ENCODE data around the gene RAB35. TPM values are rescaled to one million over a fixed set of nuclear protein-coding genes. Genes with fewer than 3 reads are reported as not detected.

RAB35 gene
- total RNA-seq, 1 donor from 2014 or later, result 44.4 TPM

DNA sequence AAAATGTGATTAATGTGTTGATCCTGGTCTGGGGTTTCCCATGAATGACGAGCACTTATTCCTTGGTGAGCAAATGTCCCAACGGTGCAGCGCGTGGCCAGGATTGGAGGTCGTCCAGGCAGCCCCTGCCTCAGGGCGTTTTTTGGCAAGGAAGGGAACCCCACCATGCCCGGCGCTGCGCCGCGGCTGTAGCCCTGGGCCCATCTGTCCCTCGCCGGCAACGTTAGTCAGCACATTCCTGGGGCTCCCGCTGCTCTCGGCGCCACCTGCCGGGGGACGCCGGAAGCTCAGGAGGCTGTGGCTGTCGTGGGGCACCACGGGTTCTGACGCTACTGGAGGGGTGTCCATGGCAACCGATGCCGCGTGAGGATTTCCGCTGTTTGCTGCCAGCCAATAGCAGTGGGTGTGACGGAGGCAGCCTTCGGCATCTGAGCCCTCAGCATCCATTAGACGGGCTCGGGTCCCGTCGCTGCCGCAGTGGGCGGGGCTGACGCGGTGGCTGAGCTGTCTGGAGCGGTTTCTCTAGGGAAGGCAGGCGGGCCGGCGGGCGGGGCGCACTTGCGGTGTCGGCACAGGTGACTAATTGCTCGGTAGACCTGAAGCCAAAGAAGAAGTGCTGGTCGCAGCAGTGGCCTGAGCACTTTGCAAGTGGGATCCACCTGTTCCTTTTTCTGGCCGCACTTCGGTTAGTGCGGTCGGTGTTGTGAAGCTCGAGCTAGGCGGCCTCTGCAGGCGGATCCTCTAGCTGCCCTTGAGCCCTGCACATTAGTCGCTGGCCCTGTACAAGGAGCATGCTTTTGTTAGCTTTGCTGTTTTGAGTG is 29.5 kb downstream of the RAB35 start:
- Mint-ChIP-seq H3K4me3 (ENCODE audit: unreplicated experiment) (peak overlapping the region; percentile 75), H3K36me3 (ENCODE audit: low read depth) (peaks cover 7% of the 10 kb centered on the region), H3K4me1 (ENCODE audit: low read depth) (peaks cover 25% of the 10 kb centered on the region), H3K27me3 (ENCODE audit: low read depth) (no peaks in the 10 kb centered on the region), H3K27ac (ENCODE audit: unreplicated experiment) (peak overlapping the region; percentile 95), H3K9me3 (ENCODE audit: low read depth) (no peaks in the 10 kb centered on the region)
- TF ChIP-seq, protein P1, sequence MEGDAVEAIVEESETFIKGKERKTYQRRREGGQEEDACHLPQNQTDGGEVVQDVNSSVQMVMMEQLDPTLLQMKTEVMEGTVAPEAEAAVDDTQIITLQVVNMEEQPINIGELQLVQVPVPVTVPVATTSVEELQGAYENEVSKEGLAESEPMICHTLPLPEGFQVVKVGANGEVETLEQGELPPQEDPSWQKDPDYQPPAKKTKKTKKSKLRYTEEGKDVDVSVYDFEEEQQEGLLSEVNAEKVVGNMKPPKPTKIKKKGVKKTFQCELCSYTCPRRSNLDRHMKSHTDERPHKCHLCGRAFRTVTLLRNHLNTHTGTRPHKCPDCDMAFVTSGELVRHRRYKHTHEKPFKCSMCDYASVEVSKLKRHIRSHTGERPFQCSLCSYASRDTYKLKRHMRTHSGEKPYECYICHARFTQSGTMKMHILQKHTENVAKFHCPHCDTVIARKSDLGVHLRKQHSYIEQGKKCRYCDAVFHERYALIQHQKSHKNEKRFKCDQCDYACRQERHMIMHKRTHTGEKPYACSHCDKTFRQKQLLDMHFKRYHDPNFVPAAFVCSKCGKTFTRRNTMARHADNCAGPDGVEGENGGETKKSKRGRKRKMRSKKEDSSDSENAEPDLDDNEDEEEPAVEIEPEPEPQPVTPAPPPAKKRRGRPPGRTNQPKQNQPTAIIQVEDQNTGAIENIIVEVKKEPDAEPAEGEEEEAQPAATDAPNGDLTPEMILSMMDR (IDR thresholded peaks at IDR 0.05), result peak; percentile 96
- peak; percentile 99 for DNase-seq (ENCODE audit: low spot score)

DNA sequence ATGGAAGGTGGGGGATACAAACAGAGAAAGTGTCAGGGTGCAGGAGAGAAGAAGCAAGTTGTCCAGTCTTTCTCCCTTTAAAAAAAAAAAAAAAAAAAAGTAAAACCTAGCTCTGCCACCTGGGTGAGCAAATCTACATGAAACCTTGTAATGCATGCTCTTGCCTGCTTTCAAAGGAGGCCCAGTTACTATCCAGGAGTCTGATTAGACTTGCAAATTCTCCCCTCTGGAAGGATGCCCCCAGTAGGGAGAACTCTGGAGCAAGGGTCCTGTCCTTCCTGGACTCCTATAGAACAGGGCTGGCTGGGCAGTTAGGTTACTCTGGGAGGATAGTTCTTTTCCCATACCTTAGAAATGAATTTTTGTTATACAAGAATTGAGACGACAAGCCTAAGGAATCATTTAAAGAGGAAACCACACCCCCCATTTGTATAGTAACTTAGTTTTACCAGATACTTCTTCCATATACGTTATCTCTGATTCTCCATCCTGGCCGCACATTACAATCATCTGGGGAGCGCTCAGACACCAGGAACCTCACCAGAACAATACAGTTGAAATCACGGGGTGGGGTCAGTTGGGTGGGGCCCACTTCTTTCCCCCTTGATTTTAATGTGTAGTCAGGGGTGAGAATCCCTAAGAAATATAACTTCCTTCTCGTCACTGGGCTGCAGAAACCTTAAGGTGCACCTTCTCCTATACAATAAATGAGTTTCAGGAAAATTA is 30.5 kb downstream of the RAB35 start:
- Mint-ChIP-seq H3K27ac (ENCODE audit: unreplicated experiment) (peak overlapping the region; percentile 95), H3K36me3 (ENCODE audit: low read depth) (peaks cover 3% of the 10 kb centered on the region), H3K4me1 (ENCODE audit: low read depth) (peaks cover 21% of the 10 kb centered on the region), H3K9me3 (ENCODE audit: low read depth) (no peaks in the 10 kb centered on the region), H3K4me3 (ENCODE audit: unreplicated experiment) (peak overlapping the region; percentile 75), H3K27me3 (ENCODE audit: low read depth) (no peaks in the 10 kb centered on the region)
- DNase-seq (ENCODE audit: low spot score), result peak; percentile 4
- TF ChIP-seq, protein P1 (IDR thresholded peaks at IDR 0.05), result no peak

DNA sequence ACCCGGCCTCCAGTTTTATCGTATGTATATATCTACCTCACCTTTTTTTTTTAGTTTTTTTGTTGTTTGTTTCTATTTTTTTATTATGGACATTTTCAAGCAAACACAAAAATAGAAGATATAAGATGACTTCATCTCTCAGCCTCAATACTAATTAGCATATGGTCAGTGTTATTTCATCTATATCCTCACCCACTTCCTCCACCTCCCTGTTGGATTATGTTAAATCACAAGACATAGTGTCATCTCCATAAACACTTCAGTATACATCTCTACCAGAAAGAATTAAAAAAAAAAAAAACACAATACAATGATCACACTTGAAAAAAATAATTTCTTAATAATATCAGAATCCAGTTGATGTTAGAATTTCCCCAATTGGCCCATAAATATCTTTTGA is 34.9 kb downstream of the RAB35 start:
- H3K36me3 Mint-ChIP-seq (ENCODE audit: low read depth), result peaks cover 1% of the 10 kb centered on the region
- H3K27me3 Mint-ChIP-seq (ENCODE audit: low read depth), result no peaks in the 10 kb centered on the region
- peaks cover 11% of the 10 kb centered on the region for H3K4me1 Mint-ChIP-seq (ENCODE audit: low read depth)
- H3K9me3 Mint-ChIP-seq (ENCODE audit: low read depth), result no peaks in the 10 kb centered on the region
- TF ChIP-seq, protein P1 (IDR thresholded peaks at IDR 0.05), result no peak
- no peak for DNase-seq (ENCODE audit: low spot score)
- no peak overlapping the region for H3K4me3 Mint-ChIP-seq (ENCODE audit: unreplicated experiment)
- no peak overlapping the region for H3K27ac Mint-ChIP-seq (ENCODE audit: unreplicated experiment)

DNA sequence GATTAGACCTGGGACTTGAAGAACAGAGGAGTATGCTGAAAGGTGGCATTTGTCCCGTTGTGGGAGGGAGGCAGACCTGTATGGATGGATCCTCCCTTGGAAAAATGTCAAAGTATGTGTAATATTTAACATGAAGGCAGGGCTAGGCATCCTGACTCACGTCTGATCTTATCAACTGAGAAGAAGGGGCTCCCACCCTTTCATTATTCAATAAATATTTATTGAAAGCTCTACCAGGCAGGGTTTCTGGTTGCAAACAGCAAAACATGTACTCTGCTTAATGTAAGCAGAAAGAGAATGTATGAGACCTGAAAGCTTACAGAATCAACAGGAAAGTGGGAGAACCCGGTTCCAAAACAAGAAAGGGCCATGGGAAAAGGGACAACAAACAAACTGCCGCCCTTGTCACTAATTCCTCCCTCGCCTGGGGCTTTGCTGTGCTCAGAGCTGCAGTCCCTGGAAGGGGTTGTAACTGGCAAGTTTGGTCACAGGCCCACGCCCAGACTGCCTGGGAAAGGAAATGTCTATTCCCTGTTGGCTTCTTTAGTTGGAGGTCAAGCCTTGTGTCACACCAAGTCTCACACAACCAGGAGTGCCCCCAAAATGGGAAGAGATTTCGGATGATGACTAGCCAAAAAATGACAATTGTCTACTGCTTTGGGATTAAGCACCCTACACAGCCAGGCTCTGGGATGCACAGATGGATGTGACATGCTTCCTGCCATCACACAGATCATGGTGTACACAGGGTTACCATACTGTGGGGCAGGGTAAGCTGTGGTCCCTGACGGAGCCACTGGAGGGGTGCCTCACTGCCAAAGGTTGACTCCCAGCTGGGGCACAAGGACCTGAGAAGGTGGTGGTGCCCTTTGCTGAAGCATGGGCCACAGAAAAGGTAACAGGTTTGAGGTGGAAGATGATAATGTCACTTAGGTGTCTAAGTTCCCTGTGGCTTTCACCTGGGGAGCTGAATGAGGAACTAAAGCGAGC is 36.8 kb downstream of the RAB35 start:
- no peak for DNase-seq (ENCODE audit: low spot score)
- Mint-ChIP-seq H3K9me3 (ENCODE audit: low read depth) (no peaks in the 10 kb centered on the region), H3K36me3 (ENCODE audit: low read depth) (no peaks in the 10 kb centered on the region), H3K27me3 (ENCODE audit: low read depth) (peaks cover 2% of the 10 kb centered on the region), H3K4me1 (ENCODE audit: low read depth) (no peaks in the 10 kb centered on the region), H3K27ac (ENCODE audit: unreplicated experiment) (no peak overlapping the region), H3K4me3 (ENCODE audit: unreplicated experiment) (no peak overlapping the region)
- TF ChIP-seq, protein P1 (IDR thresholded peaks at IDR 0.05), result no peak
